Cardiac septum (tissue), 1 donor: Measurements from ENCODE around the gene ANKRD63. TPM values are rescaled to one million over a fixed set of nuclear protein-coding genes. Genes with fewer than 3 reads are reported as not detected.
A peak's percentile ranks its signal among the peaks of the same experiment; 100 is the strongest.

ENCODE experiments used
- DNase-seq: peaks from one replicate; pipeline ENCODE4 v3.0.0-alpha.2; 2020; ENCODE audit warnings: low spot score
- intact Hi-C: fragments of 100-400 bp; cut with DNase I; formaldehyde crosslinking; loops from one replicate; pipeline ENCODE4 v1.14.0; 2022
- long read RNA-seq: library from polyadenylated mRNA; unstranded; transcript quantifications from one replicate; pipeline ENCODE4 v2.0.0, GENCODE V29; 2021
- total RNA-seq: library from RNA; stranded (reverse); fragmentation: NEBNext Ultra II Directional; extraction: Animal tissue kit (Norgen Biotek cat#: 25700); gene quantifications from one replicate; pipeline ENCODE4 v1.2.1, GENCODE V29; 2021
- donor health status: DM: no; HTN: no; CAD: no.

The ANKRD63 gene
- not detected for total RNA-seq
- long read RNA-seq: 0 reads

GRCh38 chr15:40282869-40283614, at the start of gene ANKRD63:
ANKRD63 (minus strand) TSS chr15:40283064; CDS start chr15:40282586, 478 bp downstream.
- DNase-seq: no peak
- intact Hi-C loops: loop anchor here (5.0 kb wide), 1 partner anchor 74 kb away; the partner anchor contains the start of gene DISP2

GRCh38 chr15:40332113-40332781, 49.4 kb upstream of the ANKRD63 start:
- intact Hi-C loops: no loop called here
- no peak for DNase-seq

GRCh38 chr15:40331637-40332036, 48.8 kb upstream of the ANKRD63 start:
- intact Hi-C loops: no loop called here
- no peak for DNase-seq

GRCh38 chr15:40331026-40331425, 48.2 kb upstream of the ANKRD63 start:
- intact Hi-C loops: no loop called here
- no peak for DNase-seq

- no peak for DNase-seq
- intact Hi-C loops: no loop called here
These were observed 47.5 kb upstream of the ANKRD63 start for GRCh38 chr15:40330368-40330836.

GRCh38 chr15:40329804-40330203, 46.9 kb upstream of the ANKRD63 start:
- intact Hi-C loops: no loop called here
- no peak for DNase-seq

- no peak for DNase-seq
- intact Hi-C loops: no loop called here
These were observed 45.9 kb upstream of the ANKRD63 start for GRCh38 chr15:40328751-40329150.

GRCh38 chr15:40328176-40328575, 45.3 kb upstream of the ANKRD63 start:
- intact Hi-C loops: no loop called here

GRCh38 chr15:40327457-40327856, 44.6 kb upstream of the ANKRD63 start:
- DNase-seq: no peak
- intact Hi-C loops: no loop called here

More at GRCh38 chr15:40328176-40328575, 45.3 kb upstream of the ANKRD63 start:
- no peak for DNase-seq

GRCh38 chr15:40325700-40326099, 42.8 kb upstream of the ANKRD63 start:
- no peak for DNase-seq
- intact Hi-C loops: no loop called here

- intact Hi-C loops: no loop called here
These were observed 42.3 kb upstream of the ANKRD63 start for GRCh38 chr15:40325188-40325587.

GRCh38 chr15:40323953-40324937, 41.4 kb upstream of the ANKRD63 start:
- intact Hi-C loops: loop anchor here (1.0 kb wide), 1 partner anchor 13 kb away; no protein-coding TSS in a partner anchor
- DNase-seq: no peak

More at GRCh38 chr15:40325188-40325587, 42.3 kb upstream of the ANKRD63 start:
- DNase-seq: no peak

GRCh38 chr15:40323239-40323952, 40.5 kb upstream of the ANKRD63 start, which contains the start of gene INAFM2:
INAFM2 (plus strand) TSS chr15:40323692; CDS start chr15:40324056, 364 bp downstream.
- peak; percentile 94 for DNase-seq
- intact Hi-C loops: loop anchor here (1.0 kb wide), 1 partner anchor 14 kb away; no protein-coding TSS in a partner anchor

- no peak for DNase-seq
- intact Hi-C loops: loop anchor here (1.0 kb wide), 1 partner anchor 15 kb away; no protein-coding TSS in a partner anchor
These were observed 39.8 kb upstream of the ANKRD63 start for GRCh38 chr15:40322531-40323238.

- DNase-seq: no peak
- intact Hi-C loops: loop anchor here (1.0 kb wide), 1 partner anchor 100 kb away; no protein-coding TSS in a partner anchor
These were observed 38.1 kb upstream of the ANKRD63 start for GRCh38 chr15:40320931-40321371.

GRCh38 chr15:40320409-40320808, 37.5 kb upstream of the ANKRD63 start:
- intact Hi-C loops: no loop called here
- DNase-seq: no peak

- intact Hi-C loops: no loop called here
- no peak for DNase-seq
These were observed 34.7 kb upstream of the ANKRD63 start for GRCh38 chr15:40317580-40317979.

GRCh38 chr15:40316931-40317330, 34.1 kb upstream of the ANKRD63 start:
- intact Hi-C loops: no loop called here

More at GRCh38 chr15:40316931-40317330, 34.1 kb upstream of the ANKRD63 start:
- no peak for DNase-seq
